ENCODE measurements around the gene ADM2. TPM values are rescaled to one million over a fixed set of nuclear protein-coding genes. Genes with fewer than 3 reads are reported as not detected.

Gene ADM2
- total RNA-seq, 6 donors from 2014 or later, result 0.30 to 3.1 (median 1.6) TPM

GRCh38 chr22:50507421-50507990 is 26.2 kb downstream of the ADM2 start, which contains the start of gene LMF2:
Gene LMF2, minus strand, starts transcription at chr22:50507702. Its CDS starts 27 bp downstream, at chr22:50507675.
- Histone ChIP-seq H3K27ac (peak within 1 kb of the TSS; percentile 92 to 97 (median 95)), H3K4me1 (peaks cover 23 to 40% (median 25%) of the 10 kb centered on the region in 4 donors), H3K36me3 (peaks cover 15 to 37% (median 34%) of the 10 kb centered on the region in 4 donors), H3K9me3 (no peaks in the 10 kb centered on the region), H3K27me3 (no peaks in the 10 kb centered on the region), H3K4me3 (peak within 1 kb of the TSS; percentile 81 to 99 (median 98))
- peak; percentile 83 to 93 for ATAC-seq (ENCODE audit: low FRiP score in 2 of 2)
- peak; percentile 91 to 99 for DNase-seq
- WGBS, 2 donors, result 1 to 4% methylated on average over 8 to 19 of the region's 62 CpGs
- TF ChIP-seq EP300 (IDR thresholded peaks at IDR 0.05) (no peak), POLR2A (IDR thresholded peaks at IDR 0.05) (peak in 1 of 4 donors; percentile 59), POLR2AphosphoS5 (IDR thresholded peaks at IDR 0.05) (peak; percentile 35 to 68), CTCF (IDR thresholded peaks at IDR 0.05) (peak in 2 of 6 experiments; percentile 13 to 25)

GRCh38 chr22:50507991-50508884 is 26.9 kb downstream of the ADM2 start, which contains the start of gene NCAPH2:
Gene NCAPH2, plus strand, starts transcription at chr22:50508224. Its CDS starts 114 bp downstream, at chr22:50508338.
- Histone ChIP-seq H3K4me1 (peaks cover 23 to 47% (median 26%) of the 10 kb centered on the region in 4 donors), H3K4me3 (peak within 1 kb of the TSS; percentile 81 to 99 (median 98)), H3K27ac (peak within 1 kb of the TSS; percentile 92 to 97 (median 95)), H3K9me3 (no peaks in the 10 kb centered on the region), H3K36me3 (peaks cover 10 to 30% (median 27%) of the 10 kb centered on the region in 4 donors), H3K27me3 (no peaks in the 10 kb centered on the region)
- peak; percentile 96 for TF ChIP-seq POLR2AphosphoS5 (IDR thresholded peaks at IDR 0.05)
- TF ChIP-seq POLR2A (IDR thresholded peaks at IDR 0.05), result peak in 2 of 4 donors; percentile 67 to 83
- peak in 1 of 4 donors; percentile 84 for TF ChIP-seq EP300 (IDR thresholded peaks at IDR 0.05)
- peak in 2 of 6 experiments; percentile 20 to 49 for TF ChIP-seq CTCF (IDR thresholded peaks at IDR 0.05)
- ATAC-seq (ENCODE audit: low FRiP score in 2 of 2) (peak; percentile 89 to 92), DNase-seq (peak; percentile 94 to 99)
- 1% methylated on average over 14 to 30 of the region's 76 CpGs for WGBS, 2 donors

GRCh38 chr22:50508897-50509296 is 27.6 kb downstream of the ADM2 start:
- H3K4me1 ChIP-seq, result peaks cover 23 to 49% (median 27%) of the 10 kb centered on the region in 4 donors
- H3K9me3 ChIP-seq, result no peaks in the 10 kb centered on the region
- H3K27ac ChIP-seq, result peak overlapping the region; percentile 92 to 97 (median 95)
- peaks cover 9 to 24% (median 22%) of the 10 kb centered on the region in 4 donors for H3K36me3 ChIP-seq
- 12 to 25% methylated on average over 3 of the region's 3 CpGs for WGBS, 2 donors
- H3K4me3 ChIP-seq, result peak overlapping the region in 3 of 4 donors; percentile 72 to 99 (median 75)
- TF ChIP-seq POLR2AphosphoS5 (IDR thresholded peaks at IDR 0.05), result no peak
- no peak for TF ChIP-seq CTCF (IDR thresholded peaks at IDR 0.05)
- no peak for TF ChIP-seq EP300 (IDR thresholded peaks at IDR 0.05)
- TF ChIP-seq POLR2A (IDR thresholded peaks at IDR 0.05), result no peak
- ATAC-seq (ENCODE audit: low FRiP score in 2 of 2), result no peak
- no peak for DNase-seq
- H3K27me3 ChIP-seq, result no peaks in the 10 kb centered on the region

- no peak for DNase-seq
Observed at GRCh38 chr22:50513175-50513574, 31.8 kb downstream of the ADM2 start.

More at GRCh38 chr22:50513175-50513574, 31.8 kb downstream of the ADM2 start:
- WGBS, 2 donors, result 93 to 96% methylated on average over 14 to 15 of the region's 15 CpGs
- no peak for ATAC-seq (ENCODE audit: low FRiP score in 2 of 2)
- no peak overlapping the region for H3K4me3 ChIP-seq
- no peaks in the 10 kb centered on the region for H3K27me3 ChIP-seq
- no peaks in the 10 kb centered on the region for H3K9me3 ChIP-seq
- H3K27ac ChIP-seq, result peak overlapping the region in 2 of 4 donors; percentile 22 to 45
- TF ChIP-seq POLR2AphosphoS5 (IDR thresholded peaks at IDR 0.05) (no peak), EP300 (IDR thresholded peaks at IDR 0.05) (no peak), CTCF (IDR thresholded peaks at IDR 0.05) (no peak), POLR2A (IDR thresholded peaks at IDR 0.05) (no peak)
- H3K36me3 ChIP-seq, result peaks cover 4 to 27% (median 16%) of the 10 kb centered on the region in 4 donors
- peaks cover 12 to 27% (median 16%) of the 10 kb centered on the region in 4 donors for H3K4me1 ChIP-seq

Data from upper lobe of left lung (tissue), 6 donors.